ENCODE data around the gene SLC2A1.

DNA sequence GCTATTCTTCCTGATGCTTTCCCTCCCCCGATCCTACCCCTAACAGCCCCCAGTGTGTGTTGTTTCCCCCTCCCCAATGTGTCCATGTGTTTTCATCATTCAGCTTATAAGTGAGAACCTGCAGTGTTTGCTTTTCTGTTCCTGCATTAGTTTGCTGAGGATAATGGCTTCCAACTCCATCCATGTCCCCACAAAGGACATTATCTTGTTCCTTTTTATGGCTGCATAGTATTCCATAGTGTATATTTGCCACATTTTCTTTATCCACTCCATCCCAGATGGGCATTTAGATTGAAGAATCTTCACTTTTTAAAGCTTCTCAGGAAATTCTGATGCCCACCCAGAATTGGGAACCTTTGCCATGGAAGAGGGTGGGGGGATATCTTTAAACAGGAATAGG is 19.0 kb upstream of the SLC2A1 start:
- TF ChIP-seq, protein P1, sequence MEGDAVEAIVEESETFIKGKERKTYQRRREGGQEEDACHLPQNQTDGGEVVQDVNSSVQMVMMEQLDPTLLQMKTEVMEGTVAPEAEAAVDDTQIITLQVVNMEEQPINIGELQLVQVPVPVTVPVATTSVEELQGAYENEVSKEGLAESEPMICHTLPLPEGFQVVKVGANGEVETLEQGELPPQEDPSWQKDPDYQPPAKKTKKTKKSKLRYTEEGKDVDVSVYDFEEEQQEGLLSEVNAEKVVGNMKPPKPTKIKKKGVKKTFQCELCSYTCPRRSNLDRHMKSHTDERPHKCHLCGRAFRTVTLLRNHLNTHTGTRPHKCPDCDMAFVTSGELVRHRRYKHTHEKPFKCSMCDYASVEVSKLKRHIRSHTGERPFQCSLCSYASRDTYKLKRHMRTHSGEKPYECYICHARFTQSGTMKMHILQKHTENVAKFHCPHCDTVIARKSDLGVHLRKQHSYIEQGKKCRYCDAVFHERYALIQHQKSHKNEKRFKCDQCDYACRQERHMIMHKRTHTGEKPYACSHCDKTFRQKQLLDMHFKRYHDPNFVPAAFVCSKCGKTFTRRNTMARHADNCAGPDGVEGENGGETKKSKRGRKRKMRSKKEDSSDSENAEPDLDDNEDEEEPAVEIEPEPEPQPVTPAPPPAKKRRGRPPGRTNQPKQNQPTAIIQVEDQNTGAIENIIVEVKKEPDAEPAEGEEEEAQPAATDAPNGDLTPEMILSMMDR (IDR thresholded peaks at IDR 0.05; ENCODE audit: insufficient read depth, low read length): no peak
- TF ChIP-seq, protein P2, sequence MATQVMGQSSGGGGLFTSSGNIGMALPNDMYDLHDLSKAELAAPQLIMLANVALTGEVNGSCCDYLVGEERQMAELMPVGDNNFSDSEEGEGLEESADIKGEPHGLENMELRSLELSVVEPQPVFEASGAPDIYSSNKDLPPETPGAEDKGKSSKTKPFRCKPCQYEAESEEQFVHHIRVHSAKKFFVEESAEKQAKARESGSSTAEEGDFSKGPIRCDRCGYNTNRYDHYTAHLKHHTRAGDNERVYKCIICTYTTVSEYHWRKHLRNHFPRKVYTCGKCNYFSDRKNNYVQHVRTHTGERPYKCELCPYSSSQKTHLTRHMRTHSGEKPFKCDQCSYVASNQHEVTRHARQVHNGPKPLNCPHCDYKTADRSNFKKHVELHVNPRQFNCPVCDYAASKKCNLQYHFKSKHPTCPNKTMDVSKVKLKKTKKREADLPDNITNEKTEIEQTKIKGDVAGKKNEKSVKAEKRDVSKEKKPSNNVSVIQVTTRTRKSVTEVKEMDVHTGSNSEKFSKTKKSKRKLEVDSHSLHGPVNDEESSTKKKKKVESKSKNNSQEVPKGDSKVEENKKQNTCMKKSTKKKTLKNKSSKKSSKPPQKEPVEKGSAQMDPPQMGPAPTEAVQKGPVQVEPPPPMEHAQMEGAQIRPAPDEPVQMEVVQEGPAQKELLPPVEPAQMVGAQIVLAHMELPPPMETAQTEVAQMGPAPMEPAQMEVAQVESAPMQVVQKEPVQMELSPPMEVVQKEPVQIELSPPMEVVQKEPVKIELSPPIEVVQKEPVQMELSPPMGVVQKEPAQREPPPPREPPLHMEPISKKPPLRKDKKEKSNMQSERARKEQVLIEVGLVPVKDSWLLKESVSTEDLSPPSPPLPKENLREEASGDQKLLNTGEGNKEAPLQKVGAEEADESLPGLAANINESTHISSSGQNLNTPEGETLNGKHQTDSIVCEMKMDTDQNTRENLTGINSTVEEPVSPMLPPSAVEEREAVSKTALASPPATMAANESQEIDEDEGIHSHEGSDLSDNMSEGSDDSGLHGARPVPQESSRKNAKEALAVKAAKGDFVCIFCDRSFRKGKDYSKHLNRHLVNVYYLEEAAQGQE (IDR thresholded peaks at IDR 0.05; ENCODE audit: insufficient replicate concordance, low read depth): no peak
- TF ChIP-seq POLR2AphosphoS5 (IDR thresholded peaks at IDR 0.05; ENCODE audit: low read depth): no peak
- no peak for TF ChIP-seq SPI1 (IDR thresholded peaks at IDR 0.05; ENCODE audit: borderline replicate concordance, low read depth)
- no peak for TF ChIP-seq GABPA (IDR thresholded peaks at IDR 0.05; ENCODE audit: low read depth)

All from HL-60 (cell line).